Type B pancreatic cell (in vitro differentiated cells): Measurements from ENCODE around the gene SYN1. TPM values are rescaled to one million over a fixed set of nuclear protein-coding genes. Genes with fewer than 3 reads are reported as not detected.

Source experiments
- DNase-seq: peaks from one replicate; pipeline ENCODE4 v3.0.0; 2021; ENCODE audit warnings: mixed read lengths; ENCODE audit not compliant: unreplicated experiment; ENCODE audit errors: extremely low spot score
- H3K27ac Mint-ChIP-seq: 2 replicates; pipeline ENCODE4 v1.8.0; 2021; ENCODE audit warnings: mild to moderate bottlenecking, mixed read lengths
- H3K27me3 Mint-ChIP-seq: 2 replicates; pipeline ENCODE4 v1.8.0; 2021; ENCODE audit warnings: mixed read lengths
- H3K36me3 Mint-ChIP-seq: 2 replicates; pipeline ENCODE4 v1.8.0; 2021; ENCODE audit warnings: mixed read lengths
- H3K4me1 Mint-ChIP-seq: one replicate; pipeline ENCODE4 v1.8.0; 2021; ENCODE audit warnings: mixed read lengths; ENCODE audit not compliant: unreplicated experiment
- H3K4me3 Mint-ChIP-seq: 2 replicates; pipeline ENCODE4 v1.8.0; 2021; ENCODE audit warnings: mild to moderate bottlenecking, mixed read lengths
- H3K9me3 Mint-ChIP-seq: 2 replicates; pipeline ENCODE4 v1.8.0; 2021; ENCODE audit warnings: mixed read lengths
- CTCF ChIP-seq: fragments of 200-600 bp; sonication (generic); conservative IDR thresholded peaks from 2 replicates; pipeline ENCODE4 v1.5.0; 2021; ENCODE audit warnings: antibody characterized with exemption, mild to moderate bottlenecking
- microRNA-seq: library from miRNA; unstranded; fragments of <30 nt; microRNA quantifications from one replicate; pipeline ENCODE4, GENCODE V29; 2020
- total RNA-seq: library from RNA; stranded (reverse); gene quantifications from 2 replicates; pipeline ENCODE4 v1.2.1, GENCODE V29; 2021; ENCODE audit warnings: low replicate concordance

SYN1 gene
- total RNA-seq, 1 donor from 2014 or later = 4.2 TPM

- Mint-ChIP-seq H3K4me1 (no peaks in the 10 kb centered on the region), H3K4me3 (peak overlapping the region; percentile 82), H3K27me3 (peaks cover 4% of the 10 kb centered on the region), H3K27ac (no peak overlapping the region), H3K9me3 (no peaks in the 10 kb centered on the region), H3K36me3 (no peaks in the 10 kb centered on the region)
- peak; percentile 9 for TF ChIP-seq CTCF
- no peak for DNase-seq
Measured at GRCh38 chrX:47523713-47524166, 95.9 kb downstream of the SYN1 start.

GRCh38 chrX:47523297-47523696, 96.4 kb downstream of the SYN1 start:
- Mint-ChIP-seq H3K36me3 (no peaks in the 10 kb centered on the region), H3K4me3 (peak overlapping the region; percentile 82), H3K9me3 (no peaks in the 10 kb centered on the region), H3K4me1 (no peaks in the 10 kb centered on the region), H3K27ac (no peak overlapping the region), H3K27me3 (peaks cover 4% of the 10 kb centered on the region)
- peak; percentile 87 for DNase-seq
- peak; percentile 87 for TF ChIP-seq CTCF

Small RNA genes within 50 kb of the gene (microRNA-seq; reads per million reads assigned to microRNA genes)
- not detected for gene MIR4769

Other genes with a start within 250 kb of the SYN1 start
- gene ZNF157, start 249.3 kb downstream of the SYN1 start, total RNA-seq = 0.14 and 0.58 TPM in 2 replicates
- 7.5 and 9.3 TPM in 2 replicates for gene ZNF41, start 136.6 kb downstream of the SYN1 start, total RNA-seq
- 56.2 and 60.7 TPM in 2 replicates for gene ARAF, start 58.7 kb downstream of the SYN1 start, total RNA-seq
- 31.8 and 95.4 TPM in 2 replicates for gene TIMP1, start 37.4 kb downstream of the SYN1 start, total RNA-seq
- 0.50 and 0.51 TPM in 2 replicates for gene CFP, start 10.1 kb upstream of the SYN1 start, total RNA-seq
- 23.8 and 30.7 TPM in 2 replicates for gene ELK1, start 30.7 kb upstream of the SYN1 start, total RNA-seq
- 87.5 and 96.4 TPM in 2 replicates for gene UXT, start 39.3 kb upstream of the SYN1 start, total RNA-seq
- gene ZNF81, start 217.0 kb upstream of the SYN1 start, total RNA-seq = 5.7 and 15.4 TPM in 2 replicates